GM12872 (cell line): ENCODE results near the gene YIF1A.

Experiments
- TF ChIP-seq, protein P1 (sequence below): IDR thresholded peaks from 3 replicates; pipeline ENCODE4 v1.5.1; 2011; ENCODE audit warnings: low read depth, mild to moderate bottlenecking, low read length, moderate library complexity; ENCODE audit not compliant: insufficient read depth

YIF1A gene

GRCh38 chr11:66327171-66328030 lies 38.5 kb upstream of the YIF1A start:
- TF ChIP-seq, protein P1, sequence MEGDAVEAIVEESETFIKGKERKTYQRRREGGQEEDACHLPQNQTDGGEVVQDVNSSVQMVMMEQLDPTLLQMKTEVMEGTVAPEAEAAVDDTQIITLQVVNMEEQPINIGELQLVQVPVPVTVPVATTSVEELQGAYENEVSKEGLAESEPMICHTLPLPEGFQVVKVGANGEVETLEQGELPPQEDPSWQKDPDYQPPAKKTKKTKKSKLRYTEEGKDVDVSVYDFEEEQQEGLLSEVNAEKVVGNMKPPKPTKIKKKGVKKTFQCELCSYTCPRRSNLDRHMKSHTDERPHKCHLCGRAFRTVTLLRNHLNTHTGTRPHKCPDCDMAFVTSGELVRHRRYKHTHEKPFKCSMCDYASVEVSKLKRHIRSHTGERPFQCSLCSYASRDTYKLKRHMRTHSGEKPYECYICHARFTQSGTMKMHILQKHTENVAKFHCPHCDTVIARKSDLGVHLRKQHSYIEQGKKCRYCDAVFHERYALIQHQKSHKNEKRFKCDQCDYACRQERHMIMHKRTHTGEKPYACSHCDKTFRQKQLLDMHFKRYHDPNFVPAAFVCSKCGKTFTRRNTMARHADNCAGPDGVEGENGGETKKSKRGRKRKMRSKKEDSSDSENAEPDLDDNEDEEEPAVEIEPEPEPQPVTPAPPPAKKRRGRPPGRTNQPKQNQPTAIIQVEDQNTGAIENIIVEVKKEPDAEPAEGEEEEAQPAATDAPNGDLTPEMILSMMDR = no peak

DNA sequence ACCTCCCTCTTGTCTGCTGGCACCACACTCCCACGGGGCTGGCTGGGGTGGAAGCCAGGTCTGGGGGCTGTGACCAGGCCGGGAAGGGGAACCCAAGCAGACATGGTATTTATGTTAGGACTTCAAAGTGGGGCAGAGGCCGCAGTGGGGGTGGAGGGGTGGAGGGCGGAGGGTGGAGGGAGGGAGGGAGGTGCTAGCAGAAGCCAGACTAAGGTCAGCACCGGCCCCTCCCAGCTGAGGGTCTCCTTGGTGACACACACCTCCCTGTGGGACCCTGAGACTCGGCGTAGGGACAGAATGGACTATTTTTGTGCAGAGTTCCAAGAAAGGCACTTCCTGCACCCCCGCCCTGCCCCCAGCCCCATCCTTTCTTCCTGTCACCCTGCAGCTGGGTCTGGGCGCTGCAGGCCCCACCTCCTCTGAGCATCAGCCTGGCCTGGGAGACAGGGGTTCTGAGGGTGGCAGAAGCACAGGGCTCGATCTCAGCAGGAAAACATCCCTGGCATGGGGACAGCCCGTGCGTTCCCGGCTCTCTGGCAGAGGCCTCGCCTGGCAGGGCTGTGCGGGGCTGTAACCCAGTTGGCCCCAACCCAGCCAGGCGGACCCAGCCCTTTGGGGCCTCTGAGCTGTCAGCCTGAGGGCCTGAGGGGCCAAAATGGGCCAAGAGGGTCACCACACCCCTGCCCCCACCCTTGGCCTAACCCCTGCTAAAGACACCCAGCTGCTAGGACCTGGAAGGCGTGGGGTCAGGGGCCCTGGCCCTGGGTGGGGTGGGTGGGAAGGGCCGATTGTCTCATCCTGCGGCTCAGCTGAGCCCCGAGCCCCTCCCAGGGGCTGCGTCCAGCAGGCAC lies 37.5 kb upstream of the YIF1A start:
- TF ChIP-seq, protein P1 = no peak

GRCh38 chr11:66325263-66325671 lies 36.3 kb upstream of the YIF1A start:
- TF ChIP-seq, protein P1 = no peak

DNA sequence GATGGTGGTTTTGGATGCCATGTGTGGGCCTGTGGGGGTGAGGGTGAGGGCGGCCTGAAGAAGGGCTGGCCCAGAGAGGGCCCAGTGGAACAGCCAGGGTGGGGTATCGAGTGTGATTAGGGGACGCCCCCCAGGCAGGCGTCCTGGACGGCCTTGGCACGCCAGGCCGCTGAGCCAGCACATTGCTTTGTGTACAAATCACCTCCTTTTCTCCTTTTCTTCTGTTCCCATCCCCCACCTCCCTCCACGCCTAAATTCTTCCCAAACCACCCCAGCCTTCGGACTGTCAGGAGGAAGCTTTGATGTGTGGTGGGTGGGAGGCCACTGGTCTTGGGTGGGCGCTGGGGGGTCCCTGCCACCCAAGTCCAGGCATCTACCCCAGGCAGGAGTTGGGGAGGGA lies 35.7 kb upstream of the YIF1A start:
- TF ChIP-seq, protein P1 = no peak

DNA sequence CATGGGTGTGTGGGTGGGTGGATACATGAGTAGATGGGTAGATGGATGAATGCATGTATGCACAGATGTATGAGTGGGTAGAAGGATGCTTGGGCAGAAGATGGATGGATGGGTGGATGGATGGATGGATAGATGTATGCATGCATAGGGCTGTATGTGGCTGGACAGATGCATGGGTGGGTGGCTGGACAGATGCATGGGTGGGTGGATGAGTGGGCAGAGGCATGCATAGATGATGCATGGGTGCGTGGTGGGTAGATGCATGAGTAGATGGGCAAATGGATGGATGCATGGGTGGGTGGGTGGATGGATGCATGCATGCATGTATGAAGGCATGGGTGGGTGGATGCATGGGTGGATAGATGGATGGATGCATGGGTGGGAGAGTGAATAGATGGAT lies 34.7 kb upstream of the YIF1A start:
- TF ChIP-seq, protein P1 = no peak

- TF ChIP-seq, protein P1 = no peak
These were observed 33.9 kb upstream of the YIF1A start for GRCh38 chr11:66322732-66323427.

DNA sequence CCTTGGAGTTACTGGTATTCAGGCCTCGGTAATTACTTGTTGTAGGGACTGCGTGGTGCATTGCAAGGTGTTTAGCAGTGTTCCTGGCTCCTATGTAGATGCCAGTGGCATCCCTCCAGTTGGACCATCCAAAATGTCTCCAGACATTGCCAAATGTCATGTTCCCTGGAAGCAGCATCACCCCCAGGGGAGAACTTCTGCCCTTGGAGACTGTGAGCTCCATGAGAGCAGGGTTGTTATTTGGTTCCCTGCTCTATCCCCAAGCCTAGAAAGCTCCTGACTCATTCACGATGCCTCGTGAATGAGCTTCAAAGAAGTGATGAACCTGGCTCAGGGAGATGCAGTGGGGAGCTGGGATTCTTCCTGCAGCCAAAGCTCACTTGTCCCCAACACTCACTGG lies 32.7 kb upstream of the YIF1A start:
- TF ChIP-seq, protein P1 = no peak
